ENCODE results near the gene OR6S1.
A peak's percentile ranks its signal among the peaks of the same experiment; 100 is the strongest.

Gene OR6S1, protein sequence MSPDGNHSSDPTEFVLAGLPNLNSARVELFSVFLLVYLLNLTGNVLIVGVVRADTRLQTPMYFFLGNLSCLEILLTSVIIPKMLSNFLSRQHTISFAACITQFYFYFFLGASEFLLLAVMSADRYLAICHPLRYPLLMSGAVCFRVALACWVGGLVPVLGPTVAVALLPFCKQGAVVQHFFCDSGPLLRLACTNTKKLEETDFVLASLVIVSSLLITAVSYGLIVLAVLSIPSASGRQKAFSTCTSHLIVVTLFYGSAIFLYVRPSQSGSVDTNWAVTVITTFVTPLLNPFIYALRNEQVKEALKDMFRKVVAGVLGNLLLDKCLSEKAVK

GRCh38 chr14:20641591-20641990 is at the start of gene OR6S1:
Gene OR6S1, minus strand, starts transcription at chr14:20641691. Its CDS starts 0 bp downstream, at chr14:20641691.
- no peak for DNase-seq

DNA sequence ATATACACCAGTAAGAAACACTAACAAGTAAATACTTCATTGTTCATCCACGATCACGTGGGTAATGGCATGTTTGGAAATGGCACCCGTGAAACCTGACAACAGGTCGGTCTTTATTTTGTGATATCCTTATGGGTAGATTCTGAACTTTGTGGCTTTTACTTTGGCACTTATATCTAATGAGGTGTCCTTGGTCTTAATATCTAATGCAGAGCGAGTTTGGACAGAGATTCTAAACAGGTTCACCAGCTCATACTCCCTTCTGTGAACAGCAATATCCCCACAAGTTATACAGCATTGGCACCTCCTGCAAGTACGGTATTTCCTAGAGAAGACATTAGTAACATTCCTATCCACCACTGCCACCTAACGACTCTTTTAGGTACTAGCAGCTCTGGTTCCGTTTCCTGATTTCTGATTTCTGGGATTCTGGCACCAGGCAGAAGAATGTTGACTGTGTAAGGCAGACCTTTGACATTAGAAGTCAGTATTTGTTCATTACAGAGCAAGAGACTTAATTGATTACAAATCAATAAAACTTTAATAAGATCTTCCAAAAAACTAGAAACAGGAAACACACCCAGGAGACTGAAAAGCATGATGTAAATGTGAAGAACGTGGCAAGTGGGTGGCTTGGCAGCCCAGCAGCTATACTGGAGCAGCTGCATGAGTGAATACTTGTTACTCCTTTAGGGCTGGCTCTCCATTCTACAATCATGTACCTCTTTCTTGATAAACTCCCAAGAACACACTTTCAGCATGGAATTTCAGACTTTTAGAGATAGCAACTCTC is 49.6 kb upstream of the OR6S1 start:
- DNase-seq: peak; percentile 83

- DNase-seq: no peak
These were observed 46.8 kb upstream of the OR6S1 start, which contains the start of gene ANG for GRCh38 chr14:20688167-20688839. Gene ANG, plus strand, starts transcription at chr14:20688764. Its CDS starts 4,801 bp downstream, at chr14:20693565.

GRCh38 chr14:20687362-20688166 is 46.1 kb upstream of the OR6S1 start:
- no peak for DNase-seq

GRCh38 chr14:20686386-20687143 is 45.1 kb upstream of the OR6S1 start:
- no peak for DNase-seq

DNA sequence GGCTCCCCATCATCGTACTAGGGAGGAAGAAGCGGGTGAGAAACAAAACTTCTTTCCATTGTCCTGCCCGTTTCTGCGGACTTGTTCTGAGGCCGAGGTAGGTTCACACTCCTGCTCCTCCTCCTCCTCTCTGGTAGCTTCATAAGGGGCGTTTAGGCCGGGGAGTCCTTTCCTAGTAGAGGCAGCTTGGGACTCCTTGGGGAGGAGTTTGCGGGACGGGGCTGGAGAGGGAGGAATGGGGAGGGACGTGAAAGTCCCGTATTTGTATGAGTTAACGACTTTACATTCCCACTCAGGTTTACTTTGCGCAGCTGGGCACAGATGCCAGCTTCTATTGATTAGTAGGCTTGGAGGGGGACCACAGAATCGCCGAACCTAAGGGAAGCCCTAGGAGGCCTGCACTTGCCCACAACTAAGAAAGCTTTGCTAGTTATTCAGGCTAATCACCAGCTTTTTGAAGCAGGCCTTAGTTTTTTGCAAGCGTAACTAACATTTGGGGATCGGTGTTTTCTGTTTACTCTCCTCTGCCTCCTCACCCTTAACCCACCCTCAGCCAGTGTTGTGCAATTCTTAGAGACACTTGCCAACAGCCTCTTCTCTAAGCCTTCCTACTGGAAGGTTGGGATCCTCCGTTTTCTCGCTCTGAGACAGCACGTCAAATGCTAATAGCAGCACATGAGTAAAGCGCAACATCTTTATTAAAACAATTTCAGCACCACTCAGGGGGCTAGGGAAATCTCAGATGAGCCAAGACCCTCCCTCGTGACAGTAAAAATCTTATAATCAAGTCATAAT is 43.4 kb upstream of the OR6S1 start:
- DNase-seq: peak; percentile 36

GRCh38 chr14:20683891-20684661 is 42.6 kb upstream of the OR6S1 start, which contains the start of gene RNASE4:
Gene RNASE4, plus strand, starts transcription at chr14:20684560. Its CDS starts 14,812 bp downstream, at chr14:20699372.
- DNase-seq: peak; percentile 84

GRCh38 chr14:20683125-20683890 is 41.8 kb upstream of the OR6S1 start:
- DNase-seq: peak; percentile 89

DNA sequence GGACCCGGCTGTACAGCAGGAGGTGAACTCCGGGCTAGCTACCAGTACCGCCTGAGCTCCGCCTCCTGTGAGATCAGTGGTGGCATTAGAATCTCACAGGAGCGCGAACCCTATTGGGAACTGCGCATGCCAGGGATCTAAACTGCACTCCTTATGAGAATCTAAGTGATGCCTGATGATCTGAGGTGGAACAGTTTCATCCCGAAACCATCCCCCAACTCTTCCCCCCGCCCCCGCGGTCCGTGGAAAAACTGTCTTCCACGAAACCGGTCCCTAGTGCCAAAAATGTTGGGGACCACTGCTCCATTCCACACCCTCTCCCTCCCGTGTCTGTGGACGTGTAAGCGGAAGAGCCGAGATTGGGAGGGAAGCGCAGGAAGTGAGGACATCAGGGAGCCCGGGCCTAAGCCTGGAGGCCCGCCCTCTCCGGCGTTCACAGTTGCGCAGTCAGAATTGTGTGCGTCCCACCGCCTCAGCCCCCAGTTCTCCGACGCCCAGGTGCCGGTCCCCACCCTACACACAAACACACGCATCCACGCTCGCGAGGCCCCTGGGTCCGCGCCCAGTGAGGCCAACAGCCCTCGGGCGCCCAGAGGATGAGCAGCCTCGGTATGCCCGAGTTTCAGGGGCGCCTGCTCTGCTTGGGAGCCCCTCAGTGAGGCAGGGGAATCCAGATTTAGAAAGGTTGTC is 41.1 kb upstream of the OR6S1 start:
- DNase-seq: peak; percentile 93

- DNase-seq: no peak
These were observed 40.6 kb upstream of the OR6S1 start for GRCh38 chr14:20682127-20682434.

DNA sequence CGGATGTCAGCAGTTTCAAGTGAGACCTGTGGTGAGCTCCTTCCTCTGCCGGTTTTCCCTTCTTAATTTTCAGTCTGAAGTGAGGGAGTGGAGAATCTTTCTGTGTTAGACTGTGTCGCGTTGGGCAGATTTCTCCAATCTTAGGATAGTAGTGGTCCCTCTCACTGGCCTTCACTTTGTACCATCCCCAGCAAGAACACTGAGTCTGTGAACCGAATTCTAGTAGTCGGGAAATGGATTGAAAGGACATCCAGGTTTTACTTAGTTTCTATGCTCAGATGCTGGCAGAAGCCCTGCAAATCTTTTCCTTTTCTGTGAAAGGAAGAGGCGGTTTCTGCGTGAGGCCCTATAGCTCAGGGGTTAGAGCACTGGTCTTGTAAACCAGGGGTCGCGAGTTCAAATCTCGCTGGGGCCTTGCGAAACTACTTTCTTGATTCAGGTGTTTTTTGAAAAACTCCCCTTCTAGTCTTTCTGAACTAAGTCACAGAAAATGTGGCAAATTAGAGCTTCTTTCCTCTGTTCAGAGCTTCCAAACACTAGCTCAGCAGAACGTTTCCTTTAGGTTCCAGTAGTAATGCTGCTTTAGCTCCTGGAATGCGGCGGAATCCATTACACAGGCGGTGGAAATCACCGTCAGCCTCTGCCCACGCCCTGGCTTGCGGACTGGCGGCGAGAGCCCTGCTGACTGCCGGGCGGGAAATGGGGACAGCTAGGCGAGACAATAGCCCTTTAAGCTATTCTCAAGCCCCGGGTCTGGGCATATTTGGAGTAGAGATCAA is 40.0 kb upstream of the OR6S1 start:
- peak; percentile 89 for DNase-seq

- no peak for DNase-seq
These were observed 39.4 kb upstream of the OR6S1 start for GRCh38 chr14:20680843-20681347.

DNA sequence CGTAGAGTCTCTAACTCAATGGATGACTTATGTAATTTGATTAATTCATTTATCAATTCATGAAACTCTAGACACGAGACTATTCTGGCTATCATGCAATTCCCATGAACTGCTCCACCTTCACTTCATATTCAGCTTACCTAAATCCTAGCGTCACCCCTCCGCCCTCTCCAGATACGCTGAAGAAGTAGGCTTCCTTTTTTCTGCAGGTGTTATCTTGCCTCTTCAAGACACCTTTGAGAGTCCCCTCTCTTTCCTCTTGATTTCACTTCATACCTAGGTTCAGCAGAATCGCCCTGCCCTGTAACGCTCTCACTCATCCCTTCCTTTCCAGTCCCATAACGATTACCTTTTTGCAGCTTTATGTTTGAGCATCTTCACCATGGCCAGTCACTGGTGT is 38.9 kb upstream of the OR6S1 start:
- no peak for DNase-seq

- DNase-seq: peak; percentile 32
These were observed 38.4 kb upstream of the OR6S1 start for GRCh38 chr14:20679907-20680306.

DNA sequence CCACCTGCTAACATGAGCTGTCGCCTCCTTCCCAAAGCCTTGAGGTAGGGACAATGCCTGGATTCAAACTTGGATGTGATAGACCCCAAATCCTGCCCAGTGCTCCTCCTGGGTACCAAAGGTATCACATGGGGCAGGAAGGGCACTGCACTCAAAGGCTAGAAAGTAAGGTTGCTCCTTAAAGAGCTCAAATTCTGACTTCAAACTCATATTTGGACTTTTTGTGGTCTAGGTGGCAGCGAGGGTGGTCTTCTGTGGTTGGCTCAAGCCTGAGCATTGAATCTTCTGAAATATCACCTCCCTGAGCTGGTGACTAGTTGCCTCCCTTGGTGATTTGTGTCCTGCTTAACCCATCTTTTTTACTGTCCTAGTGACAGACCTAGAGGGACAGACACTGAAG is 34.6 kb upstream of the OR6S1 start:
- no peak for DNase-seq

DNA sequence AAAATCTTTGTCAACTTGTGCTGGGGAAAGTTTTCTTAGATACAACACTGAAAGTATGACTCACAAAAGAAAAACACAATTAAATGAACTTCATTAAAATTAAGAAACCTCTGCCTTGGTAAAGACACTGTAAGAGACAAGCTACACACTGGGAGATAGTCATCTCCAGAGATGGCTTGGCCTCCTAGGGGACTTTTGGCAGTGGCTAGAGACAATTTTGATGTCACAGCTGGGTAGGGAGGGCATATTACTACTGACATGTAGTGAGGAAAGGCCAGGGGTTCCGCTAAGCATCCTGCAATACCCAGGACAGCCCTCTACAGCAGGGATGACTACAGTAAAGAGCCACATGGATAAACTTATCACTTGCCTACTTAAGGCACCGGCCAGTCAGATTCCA is 34.2 kb upstream of the OR6S1 start:
- no peak for DNase-seq

- DNase-seq: no peak
These were observed 30.2 kb upstream of the OR6S1 start for GRCh38 chr14:20671597-20672283.

All from midbrain (tissue), 1 donor.